Stimulated activated naive CD4-positive, alpha-beta T cell (primary cell): ENCODE results near the gene HHATL.

Experiments used
- DNase-seq, 6 experiments: peaks; one replicate each; lab custom pipeline; 2025; lab: John Stamatoyannopoulos, UW

Gene HHATL

DNA sequence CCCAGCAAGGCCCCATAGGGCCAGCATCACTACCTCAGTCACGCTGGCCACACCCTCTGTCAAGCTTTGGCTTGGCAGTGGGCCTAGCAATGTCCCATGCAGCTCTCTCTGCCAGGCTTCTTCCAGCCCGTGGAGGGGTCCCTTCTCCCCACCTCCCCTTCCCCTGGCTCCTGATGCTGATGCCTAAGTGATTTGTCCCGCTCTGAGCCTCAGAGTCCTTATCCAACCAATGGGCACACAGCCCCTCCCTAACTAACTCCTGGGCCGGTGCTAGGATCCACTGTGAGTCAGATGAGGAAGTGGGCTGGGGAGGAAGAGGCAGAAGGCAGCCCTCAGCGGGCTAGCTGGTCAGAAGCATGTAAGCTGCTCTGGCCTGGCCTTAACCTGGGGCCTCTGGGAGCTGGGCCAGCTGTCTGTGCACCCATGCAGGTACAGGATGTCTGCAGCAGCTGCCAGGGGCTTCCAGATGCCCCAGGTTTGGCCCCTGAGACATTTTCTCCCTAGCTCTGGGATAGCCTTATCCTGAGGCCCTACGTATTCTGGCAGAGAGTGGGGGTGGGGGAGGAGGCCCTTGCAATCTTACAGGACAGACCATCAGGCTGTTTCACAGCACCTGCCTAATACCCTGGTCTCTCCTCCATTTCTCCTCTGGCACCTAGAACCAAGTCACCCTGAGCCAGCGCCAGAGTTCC, 49.8 kb downstream of the HHATL start:
- no peak for DNase-seq

- no peak for DNase-seq
Observed at GRCh38 chr3:42652251-42652610, 50.4 kb downstream of the HHATL start.

GRCh38 chr3:42651248-42652091, 51.1 kb downstream of the HHATL start:
- DNase-seq = no peak

DNA sequence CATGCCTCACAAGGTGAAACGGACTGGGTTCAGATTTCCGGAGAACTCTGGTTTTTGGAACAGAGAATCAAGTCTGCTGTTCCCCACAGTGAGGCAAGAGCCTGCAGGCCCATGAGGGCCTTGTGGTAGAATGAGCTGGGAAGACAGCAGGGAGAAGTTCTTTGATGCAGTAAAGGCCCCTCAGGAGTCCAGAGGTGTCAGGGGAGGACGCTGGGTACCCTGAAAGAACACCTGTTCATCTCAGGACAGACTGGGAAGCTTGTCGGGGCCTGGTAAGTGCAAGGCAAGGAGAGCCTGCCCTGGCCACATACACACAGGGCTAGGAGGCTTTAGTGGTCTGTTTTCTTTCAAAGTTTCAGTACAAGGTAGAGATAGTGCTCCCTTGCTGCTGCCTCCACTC, 52.8 kb downstream of the HHATL start:
- no peak for DNase-seq

DNA sequence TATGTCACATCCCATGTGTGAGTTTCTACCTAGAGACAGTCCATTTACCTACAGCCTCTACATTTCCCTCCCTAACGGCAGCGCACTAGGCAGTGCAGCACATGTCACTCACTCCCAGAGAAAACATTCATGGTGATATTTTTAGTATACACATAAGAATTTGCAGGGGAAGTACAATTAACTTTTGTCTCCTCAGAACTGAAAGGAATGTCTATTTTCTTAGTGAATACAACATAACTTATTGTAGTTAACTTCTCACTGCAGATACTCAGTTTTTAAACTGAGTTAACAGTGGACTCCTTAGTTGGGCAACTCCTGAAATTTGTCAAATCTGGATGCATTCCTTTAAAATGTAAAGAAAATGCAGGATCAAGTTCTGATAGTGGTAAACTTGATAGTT, 53.6 kb downstream of the HHATL start:
- no peak for DNase-seq

DNA sequence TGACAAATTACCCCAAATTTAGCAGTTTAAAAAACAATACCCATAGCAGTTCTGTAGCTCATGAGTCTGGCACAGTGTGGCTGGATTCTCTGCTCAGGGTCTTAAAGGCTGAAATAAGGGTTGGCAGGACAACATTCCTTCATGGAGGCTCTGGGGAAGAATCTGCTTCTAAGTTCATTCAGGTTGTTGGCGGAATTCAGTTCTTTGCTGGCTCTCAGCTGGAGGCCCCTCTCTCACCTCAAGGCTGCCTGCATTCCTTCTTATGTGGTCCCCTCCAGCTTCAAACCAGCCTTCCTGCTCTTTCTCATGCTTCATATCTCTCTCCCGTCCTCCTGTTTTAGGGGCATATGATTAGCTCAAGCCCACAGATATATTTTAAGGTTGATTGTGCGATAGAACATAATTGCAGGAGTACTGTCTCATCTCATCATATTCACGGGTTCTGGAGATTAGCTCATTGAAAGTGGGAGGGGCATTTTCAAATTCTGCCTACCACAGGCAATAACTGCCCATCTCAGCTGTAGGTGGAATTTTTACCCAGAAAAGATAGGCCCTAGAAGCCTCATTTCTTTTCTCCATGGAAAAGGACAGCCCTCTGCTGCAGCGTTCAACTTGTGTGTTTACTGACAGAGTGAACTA, 54.7 kb downstream of the HHATL start:
- no peak for DNase-seq
